ENCODE data around the gene SLC39A7. TPM values are rescaled to one million over a fixed set of nuclear protein-coding genes. Genes with fewer than 3 reads are reported as not detected.
A peak's percentile ranks its signal among the peaks of the same experiment; 100 is the strongest.

The SLC39A7 gene
- total and polyA plus RNA-seq, 2 of the 13 experiments (the other 11 are each of a cell fraction or from before 2014, with no cell fraction given): 142 to 229 TPM

DNA sequence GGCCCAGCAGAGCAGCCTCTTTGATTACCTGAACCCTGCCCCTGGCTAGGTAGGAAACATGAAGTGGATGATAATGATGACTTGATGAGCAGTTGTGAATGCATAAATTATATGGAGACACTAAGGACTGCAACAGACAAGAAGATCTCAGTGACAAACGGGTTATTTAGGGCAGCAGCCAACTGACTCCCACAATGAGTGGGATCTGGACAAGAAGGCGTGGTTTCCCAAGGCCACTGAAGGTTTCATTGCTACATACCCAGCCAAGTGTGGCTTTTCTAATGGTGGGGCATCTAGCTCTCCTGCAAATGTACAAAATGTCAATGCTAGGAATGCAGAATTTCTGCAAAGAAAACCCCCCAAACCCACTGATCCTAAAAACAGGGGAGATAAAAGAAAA is 37.1 kb downstream of the SLC39A7 start:
- Histone ChIP-seq H3K4me1 (ENCODE audit: insufficient read depth, low read length) (no peaks in the 10 kb centered on the region), H3K79me2 (ENCODE audit: insufficient read depth, low read length) (no peaks in the 10 kb centered on the region), H3K9ac (ENCODE audit: insufficient read depth, low read depth, low read length) (no peak overlapping the region), H3K36me3 (replicated peaks in 1 of 2; ENCODE audit: control insufficient read depth in 1 of 2, insufficient read depth in 2 of 2, low read length in 2 of 2) (no peaks in the 10 kb centered on the region), H4K20me1 (ENCODE audit: insufficient read depth, low read length) (no peaks in the 10 kb centered on the region), H2AFZ (ENCODE audit: low read length) (no peak overlapping the region), H3K27ac (ENCODE audit: extremely low read length, insufficient read depth, low read length) (no peak overlapping the region), H3K4me3 (replicated peaks in 1 of 3; ENCODE audit: insufficient read depth in 1 of 3, low read depth in 2 of 3, low read length in 3 of 3) (no peak overlapping the region), H3K9me3 (ENCODE audit: low read length) (no peaks in the 10 kb centered on the region), H3K27me3 (ENCODE audit: control insufficient read depth in 1 of 2, insufficient read depth in 2 of 2, low read length in 2 of 2) (peaks cover 2 to 44% of the 10 kb centered on the region in 2 experiments; a peak in 4 of 5 replicates), H3K4me2 (ENCODE audit: low read depth, low read length) (no peak overlapping the region)
- 15% methylated on average over 2 of the region's 2 CpGs for WGBS (ENCODE audit: low lambda C conversion rate)
- intact Hi-C loops (cut with micrococcal nuclease; ENCODE audit: unreplicated experiment): no loop called here
- FAIRE-seq: no peak
- ATAC-seq: no peak
- ChIA-PET POLR2A (interaction anchor here (0.8 to 3.4 kb wide), 2 partner anchors 11 to 29 kb away, joined by 3 to 16 read pairs; partner anchors contain the start of gene RING1), CTCF (ENCODE audit: low intra/inter-chr PET ratio, low total read pairs) (no interaction called here)
- BruUV-seq (replicated peaks): no TSS peak
- TF ChIP-seq CEBPB (IDR thresholded peaks at IDR 0.05; ENCODE audit: borderline replicate concordance, low read depth, low read length): peak; percentile 17; the same call in 1 of the 2 replicates
- no peak for TF ChIP-seq ZNF292 (CRISPR knock-in tag; IDR thresholded peaks at IDR 0.05; ENCODE audit: borderline replicate concordance, low read depth)
- TF ChIP-seq ZNF605 (CRISPR knock-in tag; IDR thresholded peaks at IDR 0.05): no peak
- TF ChIP-seq DPF2 (CRISPR knock-in tag; IDR thresholded peaks at IDR 0.05; ENCODE audit: borderline replicate concordance, low read depth): no peak
- DNase-seq (ENCODE audit: low spot score): no peak
- in situ Hi-C loops (cut with HindIII; ENCODE audit: extremely low pct_ligation_motif_present, low pct_unique_long_range_greater_than_20kb): no loop called here

GRCh38 chr6:33241968-33242367 is 41.3 kb downstream of the SLC39A7 start:
- Histone ChIP-seq H4K20me1 (ENCODE audit: insufficient read depth, low read length) (no peaks in the 10 kb centered on the region), H3K36me3 (replicated peaks in 1 of 2; ENCODE audit: control insufficient read depth in 1 of 2, insufficient read depth in 2 of 2, low read length in 2 of 2) (no peaks in the 10 kb centered on the region), H3K4me3 (replicated peaks in 1 of 3; ENCODE audit: insufficient read depth in 1 of 3, low read depth in 2 of 3, low read length in 3 of 3) (no peak overlapping the region), H3K27ac (ENCODE audit: extremely low read length, insufficient read depth, low read length) (no peak overlapping the region), H3K4me2 (ENCODE audit: low read depth, low read length) (no peak overlapping the region), H3K79me2 (ENCODE audit: insufficient read depth, low read length) (no peaks in the 10 kb centered on the region), H2AFZ (ENCODE audit: low read length) (no peak overlapping the region), H3K27me3 (ENCODE audit: control insufficient read depth in 1 of 2, insufficient read depth in 2 of 2, low read length in 2 of 2) (peaks cover 0 to 30% of the 10 kb centered on the region in 2 experiments; a peak in 4 of 5 replicates), H3K4me1 (ENCODE audit: insufficient read depth, low read length) (no peaks in the 10 kb centered on the region), H3K9me3 (ENCODE audit: low read length) (no peaks in the 10 kb centered on the region), H3K9ac (ENCODE audit: insufficient read depth, low read depth, low read length) (no peak overlapping the region)
- BruUV-seq (replicated peaks): no TSS peak
- DNase-seq (ENCODE audit: low spot score) (no peak), FAIRE-seq (no peak), ATAC-seq (no peak)
- intact Hi-C loops (cut with micrococcal nuclease; ENCODE audit: unreplicated experiment) (no loop called here), in situ Hi-C loops (cut with HindIII; ENCODE audit: extremely low pct_ligation_motif_present, low pct_unique_long_range_greater_than_20kb) (no loop called here)
- ChIA-PET CTCF (ENCODE audit: low intra/inter-chr PET ratio, low total read pairs) (no interaction called here), POLR2A (no interaction called here)
- WGBS (ENCODE audit: low lambda C conversion rate): 16% methylated on average over 3 of the region's 3 CpGs
- TF ChIP-seq HNF4G (IDR thresholded peaks at IDR 0.05; ENCODE audit: borderline replicate concordance, low read depth, low read length) (no peak), HNF4G (CRISPR knock-in tag; IDR thresholded peaks at IDR 0.05; ENCODE audit: borderline replicate concordance, low read depth) (no peak), KLF15 (CRISPR knock-in tag; IDR thresholded peaks at IDR 0.05; ENCODE audit: borderline replicate concordance) (no peak), ZNF790 (CRISPR knock-in tag; IDR thresholded peaks at IDR 0.05; ENCODE audit: borderline replicate concordance) (no peak), ZNF101 (CRISPR knock-in tag; IDR thresholded peaks at IDR 0.05; ENCODE audit: borderline replicate concordance, low read depth) (no peak), JARID2 (CRISPR knock-in tag; IDR thresholded peaks at IDR 0.05; ENCODE audit: insufficient replicate concordance) (no peak), NFRKB (IDR thresholded peaks at IDR 0.05) (no peak), ZNF136 (CRISPR knock-in tag; IDR thresholded peaks at IDR 0.05; ENCODE audit: low read depth) (no peak), ZNF543 (CRISPR knock-in tag; IDR thresholded peaks at IDR 0.05) (no peak), NFE2L1 (CRISPR knock-in tag; IDR thresholded peaks at IDR 0.05; ENCODE audit: borderline replicate concordance) (no peak)
- TF ChIP-seq, protein P1, sequence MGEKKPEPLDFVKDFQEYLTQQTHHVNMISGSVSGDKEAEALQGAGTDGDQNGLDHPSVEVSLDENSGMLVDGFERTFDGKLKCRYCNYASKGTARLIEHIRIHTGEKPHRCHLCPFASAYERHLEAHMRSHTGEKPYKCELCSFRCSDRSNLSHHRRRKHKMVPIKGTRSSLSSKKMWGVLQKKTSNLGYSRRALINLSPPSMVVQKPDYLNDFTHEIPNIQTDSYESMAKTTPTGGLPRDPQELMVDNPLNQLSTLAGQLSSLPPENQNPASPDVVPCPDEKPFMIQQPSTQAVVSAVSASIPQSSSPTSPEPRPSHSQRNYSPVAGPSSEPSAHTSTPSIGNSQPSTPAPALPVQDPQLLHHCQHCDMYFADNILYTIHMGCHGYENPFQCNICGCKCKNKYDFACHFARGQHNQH (CRISPR knock-in tag; IDR thresholded peaks at IDR 0.05): no peak
- TF ChIP-seq, protein P2, sequence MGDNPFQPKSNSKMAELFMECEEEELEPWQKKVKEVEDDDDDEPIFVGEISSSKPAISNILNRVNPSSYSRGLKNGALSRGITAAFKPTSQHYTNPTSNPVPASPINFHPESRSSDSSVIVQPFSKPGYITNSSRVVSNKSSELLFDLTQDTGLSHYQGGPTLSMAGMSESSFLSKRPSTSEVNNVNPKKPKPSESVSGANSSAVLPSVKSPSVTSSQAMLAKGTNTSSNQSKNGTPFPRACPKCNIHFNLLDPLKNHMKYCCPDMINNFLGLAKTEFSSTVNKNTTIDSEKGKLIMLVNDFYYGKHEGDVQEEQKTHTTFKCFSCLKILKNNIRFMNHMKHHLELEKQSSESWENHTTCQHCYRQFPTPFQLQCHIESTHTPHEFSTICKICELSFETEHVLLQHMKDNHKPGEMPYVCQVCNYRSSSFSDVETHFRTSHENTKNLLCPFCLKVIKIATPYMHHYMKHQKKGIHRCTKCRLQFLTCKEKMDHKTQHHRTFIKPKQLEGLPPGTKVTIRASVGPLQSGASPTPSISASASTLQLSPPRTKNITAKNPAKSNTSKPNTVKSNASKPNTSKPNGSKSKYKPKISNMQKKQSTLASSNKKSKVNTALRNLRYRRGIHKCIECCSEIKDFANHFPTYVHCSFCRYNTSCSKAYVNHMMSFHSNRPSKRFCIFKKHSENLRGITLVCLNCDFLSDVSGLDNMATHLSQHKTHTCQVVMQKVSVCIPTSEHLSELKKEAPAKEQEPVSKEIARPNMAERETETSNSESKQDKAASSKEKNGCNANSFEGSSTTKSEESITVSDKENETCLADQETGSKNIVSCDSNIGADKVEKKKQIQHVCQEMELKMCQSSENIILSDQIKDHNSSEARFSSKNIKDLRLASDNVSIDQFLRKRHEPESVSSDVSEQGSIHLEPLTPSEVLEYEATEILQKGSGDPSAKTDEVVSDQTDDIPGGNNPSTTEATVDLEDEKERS (CRISPR knock-in tag; IDR thresholded peaks at IDR 0.05): no peak
